ENCODE results near the gene SPACA5B. TPM values are rescaled to one million over a fixed set of nuclear protein-coding genes. Genes with fewer than 3 reads are reported as not detected.
"Not testable (repeated sequence)": the region's sequence is repeated elsewhere in the genome, so short reads cannot be mapped to it uniquely, and the experiment has no call there.

Gene SPACA5B
- total and polyA plus RNA-seq, 2 donors (not counting 3 experiments of a cell fraction or from before 2014, with no cell fraction given), result not detected

DNA sequence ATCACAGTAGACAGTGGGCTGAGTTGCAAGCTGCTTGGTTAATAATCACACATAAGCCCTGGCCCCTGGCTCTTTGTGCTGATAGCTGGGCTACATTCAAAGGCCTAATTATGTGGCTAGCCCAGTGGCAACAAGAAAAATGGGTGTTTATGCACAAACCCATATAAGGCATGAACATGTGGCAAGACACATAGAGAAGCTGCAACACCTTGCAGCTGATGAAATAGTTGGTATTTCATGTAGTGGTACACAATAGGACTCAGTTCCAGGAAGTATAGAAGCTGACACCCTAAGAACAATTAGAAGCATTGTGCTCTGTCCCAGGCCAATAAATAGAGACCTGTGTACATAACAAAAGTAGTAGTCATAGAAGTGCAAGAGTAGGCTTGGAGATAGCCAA is 44.3 kb upstream of the SPACA5B start:
- Histone ChIP-seq H3K9me3 (replicated peaks; ENCODE audit: control insufficient read depth, insufficient read depth, low read length) (no peaks in the 10 kb centered on the region), H3K4me3 (replicated peaks in 1 of 3; ENCODE audit: insufficient read depth in 1 of 3, low read depth in 1 of 3, low read length in 3 of 3) (no peak overlapping the region), H3K4me1 (ENCODE audit: control insufficient read depth, extremely low read depth, insufficient read depth, low read length) (no peaks in the 10 kb centered on the region), H3K4me2 (ENCODE audit: insufficient read depth, low read length) (no peak overlapping the region), H3K27me3 (ENCODE audit: control insufficient read depth in 2 of 2, insufficient read depth in 2 of 2, low read length in 2 of 2) (peaks cover 0 to 1% of the 10 kb centered on the region in 2 experiments), H2AFZ (ENCODE audit: low read depth, low read length) (no peak overlapping the region), H3K27ac (ENCODE audit: insufficient read depth, low read depth, low read length) (no peak overlapping the region), H3K9me1 (replicated peaks; ENCODE audit: control insufficient read depth, extremely low read depth, insufficient read depth, low read length) (no peaks in the 10 kb centered on the region), H4K20me1 (replicated peaks; ENCODE audit: control insufficient read depth, extremely low read depth, insufficient read depth, low read length) (no peaks in the 10 kb centered on the region), H3K36me3 (ENCODE audit: control insufficient read depth in 2 of 2, extremely low read depth in 1 of 2, insufficient read depth in 2 of 2, low read length in 2 of 2) (no peaks in the 10 kb centered on the region), H3K9ac (replicated peaks; ENCODE audit: extremely low read depth, insufficient read depth, low read length) (no peak overlapping the region), H3K79me2 (ENCODE audit: control insufficient read depth, insufficient read depth, low read length) (no peaks in the 10 kb centered on the region)
- BruUV-seq (replicated peaks), result no TSS peak
- dilution Hi-C loops (cut with MboI; ENCODE audit: extremely low pct_ligation_motif_present, low sequenced_read_pairs) (no loop called here), intact Hi-C loops (cut with micrococcal nuclease) (loop anchor here (10.0 kb wide), 1 partner anchor 509 kb away; the partner anchor contains the start of gene WDR13)
- FAIRE-seq, result no peak
- ChIA-PET CTCF (no interaction called here), POLR2A (no interaction called here)
- no peak for DNase-seq (ENCODE audit: low read depth, low spot score)
- no peak for TF ChIP-seq POLR2AphosphoS5 (IDR thresholded peaks at IDR 0.05; ENCODE audit: insufficient read depth, low read depth, low read length)

DNA sequence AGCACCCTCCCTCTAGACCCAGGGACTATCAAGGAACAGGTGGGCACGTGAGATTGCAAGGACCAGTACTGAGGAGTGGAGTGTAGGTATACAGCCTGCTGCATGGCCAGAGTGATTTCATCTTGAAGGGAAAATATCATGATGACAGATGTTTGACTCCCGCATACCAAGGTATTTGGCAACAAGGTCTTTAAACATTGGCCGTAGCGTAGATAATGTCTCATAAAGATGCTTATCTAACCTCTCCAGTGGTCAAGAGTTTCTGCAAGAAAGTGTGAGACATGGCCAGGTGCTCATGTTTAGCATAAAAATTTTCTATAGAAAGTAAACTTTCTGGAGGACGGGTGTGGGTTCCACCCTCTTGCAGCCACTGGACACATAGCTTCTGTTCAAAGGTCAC is 40.3 kb upstream of the SPACA5B start:
- Histone ChIP-seq H3K27me3 (ENCODE audit: control insufficient read depth in 2 of 2, insufficient read depth in 2 of 2, low read length in 2 of 2) (peaks cover 0 to 1% of the 10 kb centered on the region in 2 experiments), H3K79me2 (ENCODE audit: control insufficient read depth, insufficient read depth, low read length) (no peaks in the 10 kb centered on the region), H3K4me1 (ENCODE audit: control insufficient read depth, extremely low read depth, insufficient read depth, low read length) (no peaks in the 10 kb centered on the region), H3K9me1 (replicated peaks; ENCODE audit: control insufficient read depth, extremely low read depth, insufficient read depth, low read length) (no peaks in the 10 kb centered on the region), H3K9me3 (replicated peaks; ENCODE audit: control insufficient read depth, insufficient read depth, low read length) (no peaks in the 10 kb centered on the region), H4K20me1 (replicated peaks; ENCODE audit: control insufficient read depth, extremely low read depth, insufficient read depth, low read length) (no peaks in the 10 kb centered on the region), H3K27ac (ENCODE audit: insufficient read depth, low read depth, low read length) (no peak overlapping the region), H3K4me2 (ENCODE audit: insufficient read depth, low read length) (no peak overlapping the region), H3K4me3 (replicated peaks in 1 of 3; ENCODE audit: insufficient read depth in 1 of 3, low read depth in 1 of 3, low read length in 3 of 3) (no peak overlapping the region), H3K36me3 (ENCODE audit: control insufficient read depth in 2 of 2, extremely low read depth in 1 of 2, insufficient read depth in 2 of 2, low read length in 2 of 2) (no peaks in the 10 kb centered on the region), H3K9ac (replicated peaks; ENCODE audit: extremely low read depth, insufficient read depth, low read length) (no peak overlapping the region), H2AFZ (ENCODE audit: low read depth, low read length) (no peak overlapping the region)
- dilution Hi-C loops (cut with MboI; ENCODE audit: extremely low pct_ligation_motif_present, low sequenced_read_pairs) (no loop called here), intact Hi-C loops (cut with micrococcal nuclease) (no loop called here)
- CTCF ChIA-PET, result no interaction called here
- FAIRE-seq (no peak), DNase-seq (ENCODE audit: low read depth, low spot score) (no peak)
- no TSS peak for BruUV-seq (replicated peaks)
- TF ChIP-seq GATA2 (IDR thresholded peaks at IDR 0.05; ENCODE audit: insufficient read depth, insufficient read length, low read depth, low read length) (no peak), POLR2A (IDR thresholded peaks at IDR 0.05; ENCODE audit: low read depth, low read length) (no peak), POLR2AphosphoS5 (IDR thresholded peaks at IDR 0.05; ENCODE audit: insufficient read depth, low read depth, low read length) (no peak), JUN (IDR thresholded peaks at IDR 0.05; ENCODE audit: borderline replicate concordance, insufficient read depth, insufficient read length, low read depth) (no peak), FOS (IDR thresholded peaks at IDR 0.05; ENCODE audit: borderline replicate concordance, insufficient read depth, low read length) (no peak), EZH2 (IDR thresholded peaks at IDR 0.05; ENCODE audit: borderline replicate concordance, low read depth, low read length, severe bottlenecking) (no peak), MYC (IDR thresholded peaks at IDR 0.05; ENCODE audit: low read depth, low read length) (no peak)
- TF ChIP-seq, protein P1, sequence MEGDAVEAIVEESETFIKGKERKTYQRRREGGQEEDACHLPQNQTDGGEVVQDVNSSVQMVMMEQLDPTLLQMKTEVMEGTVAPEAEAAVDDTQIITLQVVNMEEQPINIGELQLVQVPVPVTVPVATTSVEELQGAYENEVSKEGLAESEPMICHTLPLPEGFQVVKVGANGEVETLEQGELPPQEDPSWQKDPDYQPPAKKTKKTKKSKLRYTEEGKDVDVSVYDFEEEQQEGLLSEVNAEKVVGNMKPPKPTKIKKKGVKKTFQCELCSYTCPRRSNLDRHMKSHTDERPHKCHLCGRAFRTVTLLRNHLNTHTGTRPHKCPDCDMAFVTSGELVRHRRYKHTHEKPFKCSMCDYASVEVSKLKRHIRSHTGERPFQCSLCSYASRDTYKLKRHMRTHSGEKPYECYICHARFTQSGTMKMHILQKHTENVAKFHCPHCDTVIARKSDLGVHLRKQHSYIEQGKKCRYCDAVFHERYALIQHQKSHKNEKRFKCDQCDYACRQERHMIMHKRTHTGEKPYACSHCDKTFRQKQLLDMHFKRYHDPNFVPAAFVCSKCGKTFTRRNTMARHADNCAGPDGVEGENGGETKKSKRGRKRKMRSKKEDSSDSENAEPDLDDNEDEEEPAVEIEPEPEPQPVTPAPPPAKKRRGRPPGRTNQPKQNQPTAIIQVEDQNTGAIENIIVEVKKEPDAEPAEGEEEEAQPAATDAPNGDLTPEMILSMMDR (IDR thresholded peaks at IDR 0.05; ENCODE audit: extremely low read depth in 1 of 2, insufficient read depth in 1 of 2, low read depth in 1 of 2, low read length in 2 of 2), result no peak
- TF ChIP-seq, protein P2, sequence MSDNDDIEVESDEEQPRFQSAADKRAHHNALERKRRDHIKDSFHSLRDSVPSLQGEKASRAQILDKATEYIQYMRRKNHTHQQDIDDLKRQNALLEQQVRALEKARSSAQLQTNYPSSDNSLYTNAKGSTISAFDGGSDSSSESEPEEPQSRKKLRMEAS (IDR thresholded peaks at IDR 0.05; ENCODE audit: insufficient read depth, insufficient read length), result no peak
- POLR2A ChIA-PET, result no interaction called here

DNA sequence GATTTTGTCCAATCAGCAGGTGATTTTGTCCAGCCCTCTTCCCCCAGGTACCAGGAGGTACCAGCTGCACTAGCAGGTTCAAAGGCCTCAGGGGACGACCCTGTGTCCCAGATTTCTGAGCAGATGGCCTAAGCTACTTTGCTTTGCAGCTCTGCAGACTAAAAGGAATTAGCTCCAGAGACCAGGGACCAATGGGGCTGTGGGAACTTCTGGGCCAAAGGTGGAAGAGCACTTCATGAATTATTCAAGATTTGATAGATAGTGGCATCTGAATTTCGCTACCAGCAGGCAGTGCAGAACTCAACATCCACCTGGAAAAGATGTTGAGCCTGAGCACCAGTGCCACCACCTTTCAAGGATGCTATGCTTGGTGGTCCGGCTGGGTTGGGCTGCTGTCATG is 37.9 kb upstream of the SPACA5B start:
- H3K4me2 ChIP-seq (ENCODE audit: insufficient read depth, low read length); H3K4me1 ChIP-seq (ENCODE audit: control insufficient read depth, extremely low read depth, insufficient read depth, low read length); CTCF ChIA-PET; H3K79me2 ChIP-seq (ENCODE audit: control insufficient read depth, insufficient read depth, low read length); H3K9me3 ChIP-seq (replicated peaks; ENCODE audit: control insufficient read depth, insufficient read depth, low read length); H3K27ac ChIP-seq (ENCODE audit: insufficient read depth, low read depth, low read length); H2AFZ ChIP-seq (ENCODE audit: low read depth, low read length); FAIRE-seq; H4K20me1 ChIP-seq (replicated peaks; ENCODE audit: control insufficient read depth, extremely low read depth, insufficient read depth, low read length); H3K27me3 ChIP-seq (ENCODE audit: control insufficient read depth in 2 of 2, insufficient read depth in 2 of 2, low read length in 2 of 2); dilution Hi-C loops (cut with MboI; ENCODE audit: extremely low pct_ligation_motif_present, low sequenced_read_pairs); H3K9ac ChIP-seq (replicated peaks; ENCODE audit: extremely low read depth, insufficient read depth, low read length); BruUV-seq (replicated peaks); POLR2A ChIA-PET; H3K36me3 ChIP-seq (ENCODE audit: control insufficient read depth in 2 of 2, extremely low read depth in 1 of 2, insufficient read depth in 2 of 2, low read length in 2 of 2); intact Hi-C loops (cut with micrococcal nuclease); H3K9me1 ChIP-seq (replicated peaks; ENCODE audit: control insufficient read depth, extremely low read depth, insufficient read depth, low read length); DNase-seq (ENCODE audit: low read depth, low spot score); H3K4me3 ChIP-seq (replicated peaks in 1 of 3; ENCODE audit: insufficient read depth in 1 of 3, low read depth in 1 of 3, low read length in 3 of 3): not testable (repeated sequence)

All from endothelial cell of umbilical vein (primary cell).